GM13977 (cell line): Measurements from ENCODE around the gene CKM.

Experiments
- DNase-seq: peaks from one replicate; pipeline ENCODE4 v3.0.0; 2012; ENCODE audit warnings: low spot score
- CTCF ChIP-seq: IDR thresholded peaks from 2 replicates; pipeline ENCODE4 v1.5.1; 2012; ENCODE audit warnings: mild to moderate bottlenecking, control low read depth; ENCODE audit not compliant: insufficient read depth; ENCODE audit errors: extremely low read depth, missing control alignments
- in situ Hi-C: fragments of 300-500 bp; cut with MboI; formaldehyde crosslinking; loops from one replicate; pipeline ENCODE4 v1.12.0; 2022; ENCODE audit warnings: low sequenced_read_pairs, low pct_unique_long_range_greater_than_20kb, mixed read lengths, inconsistent platforms; ENCODE audit not compliant: unreplicated experiment

The CKM gene

GRCh38 chr19:45350477-45351058 is 27.9 kb upstream of the CKM start:
- DNase-seq = no peak
- no peak for TF ChIP-seq CTCF
- in situ Hi-C loops = no loop called here

- in situ Hi-C loops = no loop called here
- no peak for TF ChIP-seq CTCF
- DNase-seq = no peak
These were observed 26.8 kb upstream of the CKM start for GRCh38 chr19:45349430-45349941.

- DNase-seq = no peak
- TF ChIP-seq CTCF = no peak
- in situ Hi-C loops = no loop called here
These were observed 26.4 kb upstream of the CKM start for GRCh38 chr19:45349126-45349415.

- DNase-seq = no peak
- in situ Hi-C loops = no loop called here
- no peak for TF ChIP-seq CTCF
These were observed 25.9 kb upstream of the CKM start for GRCh38 chr19:45348367-45349125.

- TF ChIP-seq CTCF = no peak
- in situ Hi-C loops = no loop called here
- DNase-seq = no peak
These were observed 25.1 kb upstream of the CKM start for GRCh38 chr19:45347570-45348366.

- no peak for DNase-seq
- TF ChIP-seq CTCF = no peak
- in situ Hi-C loops = no loop called here
These were observed 23.8 kb upstream of the CKM start for GRCh38 chr19:45346449-45346848.
